Activated naive CD4-positive, alpha-beta T cell (primary cell): ENCODE measurements around the gene COMMD4.
"Not testable (repeated sequence)": the region's sequence is repeated elsewhere in the genome, so short reads cannot be mapped to it uniquely, and the experiment has no call there.

Experiments used
- DNase-seq, 4 experiments: peaks; one replicate each; lab custom pipeline; 2025; lab: John Stamatoyannopoulos, UW

The COMMD4 gene

GRCh38 chr15:75380773-75381172 is 44.9 kb downstream of the COMMD4 start:
- no peak for DNase-seq

GRCh38 chr15:75383986-75384385 is 48.1 kb downstream of the COMMD4 start:
- DNase-seq = not testable (repeated sequence)
